Activated CD4-positive, alpha-beta memory T cell treated with anti-CD3 and anti-CD28 coated beads for 36 hours (primary cell): Measurements from ENCODE around the gene CCZ1B. TPM values are rescaled to one million over a fixed set of nuclear protein-coding genes. Genes with fewer than 3 reads are reported as not detected.
A peak's percentile ranks its signal among the peaks of the same experiment; 100 is the strongest.
"Not testable (repeated sequence)": the region's sequence is repeated elsewhere in the genome, so short reads cannot be mapped to it uniquely, and the experiment has no call there.

ENCODE experiments used
- CTCF ChIA-PET: fragments of 350-600 bp; sonication (Branson Sonifier 250); formaldehyde crosslinking; loops from one replicate; lab custom pipeline; 2021; ENCODE audit warnings: antibody characterized with exemption, inconsistent platforms; lab: Charles Lee
- POLR2A ChIA-PET: fragments of 350-600 bp; sonication (Branson Sonifier 250); formaldehyde crosslinking; loops from one replicate; lab custom pipeline; 2021; ENCODE audit warnings: antibody characterized with exemption; lab: Charles Lee
- DNase-seq: peaks from one replicate; pipeline ENCODE4 v3.0.0-alpha.2; 2020
- H3K27ac Mint-ChIP-seq: one replicate; pipeline ENCODE4 v1.8.0; 2021; ENCODE audit warnings: mixed read lengths
- H3K27me3 Mint-ChIP-seq: one replicate; pipeline ENCODE4 v1.8.0; 2021; ENCODE audit warnings: mixed read lengths
- H3K36me3 Mint-ChIP-seq: one replicate; pipeline ENCODE4 v1.8.0; 2021; ENCODE audit warnings: mixed read lengths
- H3K4me1 Mint-ChIP-seq: one replicate; pipeline ENCODE4 v1.8.0; 2021; ENCODE audit warnings: low read depth, mixed read lengths
- H3K4me3 Mint-ChIP-seq: one replicate; pipeline ENCODE4 v1.8.0; 2021; ENCODE audit warnings: mild to moderate bottlenecking, mixed read lengths
- H3K9me3 Mint-ChIP-seq: one replicate; pipeline ENCODE4 v1.8.0; 2021; ENCODE audit warnings: mixed read lengths
- intact Hi-C: fragments of 100-400 bp; cut with micrococcal nuclease; formaldehyde crosslinking; loops from one replicate; pipeline ENCODE4 v1.15.1; 2023
- total RNA-seq, 2 experiments: library from RNA; stranded (reverse); gene quantifications; one replicate each; pipeline ENCODE4 v1.2.3, GENCODE V29; 2021

Gene CCZ1B
- total RNA-seq, 2 experiments from 2014 or later: 65.7 to 82.4 TPM

GRCh38 chr7:6825236-6826125 is 594 bp downstream of the CCZ1B start:
- intact Hi-C loops, POLR2A ChIA-PET, CTCF ChIA-PET, H3K27me3 Mint-ChIP-seq, H3K9me3 Mint-ChIP-seq, H3K36me3 Mint-ChIP-seq, H3K4me1 Mint-ChIP-seq, DNase-seq: not testable (repeated sequence)
- Mint-ChIP-seq H3K27ac (peak overlapping the region; percentile 38), H3K4me3 (peak overlapping the region; percentile 74)

GRCh38 chr7:6821622-6822021 is 4.5 kb downstream of the CCZ1B start:
- H3K36me3 Mint-ChIP-seq: not testable (repeated sequence)

GRCh38 chr7:6815470-6815869 is 10.6 kb downstream of the CCZ1B start:
- CTCF ChIA-PET, H3K4me1 Mint-ChIP-seq, DNase-seq, H3K27ac Mint-ChIP-seq, H3K36me3 Mint-ChIP-seq, intact Hi-C loops, POLR2A ChIA-PET, H3K4me3 Mint-ChIP-seq, H3K9me3 Mint-ChIP-seq, H3K27me3 Mint-ChIP-seq: not testable (repeated sequence)

More at GRCh38 chr7:6821622-6822021, 4.5 kb downstream of the CCZ1B start:
- H3K4me3 Mint-ChIP-seq, CTCF ChIA-PET, intact Hi-C loops, H3K4me1 Mint-ChIP-seq, H3K9me3 Mint-ChIP-seq, H3K27me3 Mint-ChIP-seq, DNase-seq, H3K27ac Mint-ChIP-seq, POLR2A ChIA-PET: not testable (repeated sequence)

GRCh38 chr7:6813011-6813410 is 13.1 kb downstream of the CCZ1B start:
- H3K27ac Mint-ChIP-seq, H3K36me3 Mint-ChIP-seq, H3K4me1 Mint-ChIP-seq, intact Hi-C loops, CTCF ChIA-PET, DNase-seq, H3K4me3 Mint-ChIP-seq, POLR2A ChIA-PET, H3K9me3 Mint-ChIP-seq, H3K27me3 Mint-ChIP-seq: not testable (repeated sequence)

- intact Hi-C loops, H3K9me3 Mint-ChIP-seq, DNase-seq, H3K27ac Mint-ChIP-seq, H3K4me1 Mint-ChIP-seq, H3K36me3 Mint-ChIP-seq, POLR2A ChIA-PET, CTCF ChIA-PET, H3K27me3 Mint-ChIP-seq, H3K4me3 Mint-ChIP-seq: not testable (repeated sequence)
Measured at GRCh38 chr7:6807959-6808358, 18.1 kb downstream of the CCZ1B start.

- DNase-seq, H3K27me3 Mint-ChIP-seq, intact Hi-C loops, H3K27ac Mint-ChIP-seq, H3K4me3 Mint-ChIP-seq, CTCF ChIA-PET, POLR2A ChIA-PET, H3K4me1 Mint-ChIP-seq, H3K36me3 Mint-ChIP-seq, H3K9me3 Mint-ChIP-seq: not testable (repeated sequence)
Measured at GRCh38 chr7:6807393-6807918, 18.6 kb downstream of the CCZ1B start.

GRCh38 chr7:6800331-6800730 is 25.7 kb downstream of the CCZ1B start:
- H3K36me3 Mint-ChIP-seq, CTCF ChIA-PET, H3K9me3 Mint-ChIP-seq, H3K27ac Mint-ChIP-seq, POLR2A ChIA-PET, H3K4me3 Mint-ChIP-seq, H3K27me3 Mint-ChIP-seq, DNase-seq, H3K4me1 Mint-ChIP-seq, intact Hi-C loops: not testable (repeated sequence)

- H3K4me1 Mint-ChIP-seq, H3K9me3 Mint-ChIP-seq, H3K27ac Mint-ChIP-seq, intact Hi-C loops, POLR2A ChIA-PET, CTCF ChIA-PET, H3K36me3 Mint-ChIP-seq, DNase-seq, H3K4me3 Mint-ChIP-seq, H3K27me3 Mint-ChIP-seq: not testable (repeated sequence)
Measured at GRCh38 chr7:6799887-6800286, 26.2 kb downstream of the CCZ1B start.

- H3K27ac Mint-ChIP-seq, H3K27me3 Mint-ChIP-seq, intact Hi-C loops, H3K4me3 Mint-ChIP-seq, H3K36me3 Mint-ChIP-seq, CTCF ChIA-PET, H3K9me3 Mint-ChIP-seq, DNase-seq, POLR2A ChIA-PET, H3K4me1 Mint-ChIP-seq: not testable (repeated sequence)
Measured at GRCh38 chr7:6798047-6798446, 28.0 kb downstream of the CCZ1B start.

GRCh38 chr7:6797218-6797617 is 28.9 kb downstream of the CCZ1B start:
- H3K27ac Mint-ChIP-seq, H3K27me3 Mint-ChIP-seq, H3K4me3 Mint-ChIP-seq, intact Hi-C loops, H3K9me3 Mint-ChIP-seq, H3K4me1 Mint-ChIP-seq, DNase-seq, H3K36me3 Mint-ChIP-seq, CTCF ChIA-PET, POLR2A ChIA-PET: not testable (repeated sequence)

GRCh38 chr7:6794276-6794675 is 31.8 kb downstream of the CCZ1B start:
- H3K27me3 Mint-ChIP-seq, H3K4me1 Mint-ChIP-seq, POLR2A ChIA-PET, H3K9me3 Mint-ChIP-seq, H3K4me3 Mint-ChIP-seq, CTCF ChIA-PET, DNase-seq, H3K27ac Mint-ChIP-seq, H3K36me3 Mint-ChIP-seq, intact Hi-C loops: not testable (repeated sequence)

GRCh38 chr7:6792113-6792872 is 33.8 kb downstream of the CCZ1B start:
- POLR2A ChIA-PET, DNase-seq, H3K4me1 Mint-ChIP-seq, H3K27me3 Mint-ChIP-seq, H3K4me3 Mint-ChIP-seq, CTCF ChIA-PET, intact Hi-C loops, H3K9me3 Mint-ChIP-seq, H3K27ac Mint-ChIP-seq, H3K36me3 Mint-ChIP-seq: not testable (repeated sequence)
